ENCODE measurements around the gene PRLR.

Gene PRLR

DNA sequence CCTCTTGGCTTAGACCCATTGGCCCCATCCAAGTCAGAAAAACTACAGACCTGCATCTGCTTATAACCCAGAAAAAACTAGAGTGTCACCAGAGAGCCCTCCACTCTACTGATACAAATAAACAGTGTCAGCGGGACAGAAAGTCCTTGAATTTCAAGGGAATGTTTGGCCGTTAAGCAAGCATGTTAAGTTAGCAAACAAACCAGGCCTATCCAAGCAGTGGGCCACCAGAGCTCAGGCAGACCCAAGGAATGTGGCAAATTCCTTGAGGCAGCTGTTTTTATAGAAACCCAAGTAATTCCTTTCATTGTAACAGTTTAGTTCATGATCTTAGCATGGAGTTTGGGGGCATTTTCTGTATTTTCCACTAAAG is 70.9 kb downstream of the PRLR start:
- TF ChIP-seq ZFX (IDR thresholded peaks at IDR 0.05; ENCODE audit: borderline replicate concordance) = no peak
- TF ChIP-seq, protein P1, sequence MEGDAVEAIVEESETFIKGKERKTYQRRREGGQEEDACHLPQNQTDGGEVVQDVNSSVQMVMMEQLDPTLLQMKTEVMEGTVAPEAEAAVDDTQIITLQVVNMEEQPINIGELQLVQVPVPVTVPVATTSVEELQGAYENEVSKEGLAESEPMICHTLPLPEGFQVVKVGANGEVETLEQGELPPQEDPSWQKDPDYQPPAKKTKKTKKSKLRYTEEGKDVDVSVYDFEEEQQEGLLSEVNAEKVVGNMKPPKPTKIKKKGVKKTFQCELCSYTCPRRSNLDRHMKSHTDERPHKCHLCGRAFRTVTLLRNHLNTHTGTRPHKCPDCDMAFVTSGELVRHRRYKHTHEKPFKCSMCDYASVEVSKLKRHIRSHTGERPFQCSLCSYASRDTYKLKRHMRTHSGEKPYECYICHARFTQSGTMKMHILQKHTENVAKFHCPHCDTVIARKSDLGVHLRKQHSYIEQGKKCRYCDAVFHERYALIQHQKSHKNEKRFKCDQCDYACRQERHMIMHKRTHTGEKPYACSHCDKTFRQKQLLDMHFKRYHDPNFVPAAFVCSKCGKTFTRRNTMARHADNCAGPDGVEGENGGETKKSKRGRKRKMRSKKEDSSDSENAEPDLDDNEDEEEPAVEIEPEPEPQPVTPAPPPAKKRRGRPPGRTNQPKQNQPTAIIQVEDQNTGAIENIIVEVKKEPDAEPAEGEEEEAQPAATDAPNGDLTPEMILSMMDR (IDR thresholded peaks at IDR 0.05) = no peak
- no peak overlapping the region for H3K27ac ChIP-seq

DNA sequence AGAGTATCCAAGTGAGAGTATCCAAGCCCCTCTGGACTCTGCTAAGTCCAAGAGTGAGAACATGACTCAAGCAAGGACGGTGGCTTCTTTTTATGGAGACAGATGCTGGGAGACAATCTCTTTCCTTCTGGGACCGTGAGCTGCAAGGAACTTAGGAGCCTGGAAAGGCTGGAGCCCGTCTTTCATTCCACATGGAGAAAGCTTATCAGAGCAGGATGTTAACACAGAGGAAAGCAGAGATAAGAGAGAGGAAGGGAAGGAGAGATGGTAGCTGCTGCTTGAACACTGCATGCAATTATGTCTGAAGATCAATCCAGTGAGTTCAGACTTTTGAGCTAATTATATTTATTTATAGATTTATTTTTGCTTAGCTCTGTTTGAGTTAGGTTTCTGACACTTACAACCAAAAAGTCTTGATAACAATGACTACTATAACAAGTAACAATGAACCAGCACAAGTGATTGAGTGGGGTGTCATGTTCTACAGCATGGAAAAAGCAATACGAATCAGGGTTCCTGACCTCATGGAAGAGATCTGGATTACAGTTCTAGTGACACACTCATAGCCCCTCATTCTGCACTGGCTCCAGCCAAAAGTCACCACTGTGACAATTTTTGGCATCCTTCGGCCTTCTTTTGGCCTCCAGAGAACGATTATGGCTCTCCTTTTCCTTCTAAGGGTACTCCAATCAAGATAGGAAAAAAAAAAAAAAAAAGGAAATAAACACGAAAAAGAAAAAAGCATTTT is 71.5 kb downstream of the PRLR start:
- H3K27ac ChIP-seq = no peak overlapping the region
- TF ChIP-seq ZFX (IDR thresholded peaks at IDR 0.05; ENCODE audit: borderline replicate concordance) = no peak
- TF ChIP-seq, protein P1 (IDR thresholded peaks at IDR 0.05) = no peak

- H3K27ac ChIP-seq = no peak overlapping the region
- TF ChIP-seq, protein P1 (IDR thresholded peaks at IDR 0.05) = no peak
Observed at GRCh38 chr5:35158204-35158603, 72.1 kb downstream of the PRLR start.

DNA sequence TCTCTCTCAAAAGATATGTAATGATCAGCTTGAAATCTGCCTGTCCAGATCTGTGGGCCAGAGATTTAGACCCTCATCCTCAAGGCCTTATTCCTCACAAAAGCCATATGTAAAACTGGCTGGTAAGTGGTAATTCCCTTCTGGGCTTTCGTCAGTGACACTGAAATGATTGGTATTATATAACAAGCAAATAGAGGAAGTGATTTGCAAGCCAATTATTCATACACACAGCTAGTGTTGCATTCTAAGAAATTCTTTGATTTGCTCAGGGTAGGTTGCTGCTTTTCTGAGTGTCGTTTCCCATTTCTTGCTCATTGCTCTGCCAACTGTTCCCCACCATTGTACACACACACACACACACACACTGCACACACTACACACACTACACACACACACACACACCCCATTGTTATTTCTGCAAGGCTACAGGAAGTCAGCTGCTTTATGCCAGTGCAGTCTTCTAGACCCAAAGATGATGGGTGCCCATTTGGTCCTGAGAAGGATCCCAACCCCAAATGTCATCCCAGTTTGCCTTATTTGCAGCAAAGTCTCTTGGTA is 76.8 kb downstream of the PRLR start:
- H3K27ac ChIP-seq = no peak overlapping the region
- TF ChIP-seq, protein P1 (IDR thresholded peaks at IDR 0.05) = no peak
- TF ChIP-seq ZFX (IDR thresholded peaks at IDR 0.05; ENCODE audit: borderline replicate concordance) = no peak

GRCh38 chr5:35152733-35153132 is 77.6 kb downstream of the PRLR start:
- TF ChIP-seq ZFX (IDR thresholded peaks at IDR 0.05; ENCODE audit: borderline replicate concordance) = no peak
- TF ChIP-seq, protein P1 (IDR thresholded peaks at IDR 0.05) = no peak

DNA sequence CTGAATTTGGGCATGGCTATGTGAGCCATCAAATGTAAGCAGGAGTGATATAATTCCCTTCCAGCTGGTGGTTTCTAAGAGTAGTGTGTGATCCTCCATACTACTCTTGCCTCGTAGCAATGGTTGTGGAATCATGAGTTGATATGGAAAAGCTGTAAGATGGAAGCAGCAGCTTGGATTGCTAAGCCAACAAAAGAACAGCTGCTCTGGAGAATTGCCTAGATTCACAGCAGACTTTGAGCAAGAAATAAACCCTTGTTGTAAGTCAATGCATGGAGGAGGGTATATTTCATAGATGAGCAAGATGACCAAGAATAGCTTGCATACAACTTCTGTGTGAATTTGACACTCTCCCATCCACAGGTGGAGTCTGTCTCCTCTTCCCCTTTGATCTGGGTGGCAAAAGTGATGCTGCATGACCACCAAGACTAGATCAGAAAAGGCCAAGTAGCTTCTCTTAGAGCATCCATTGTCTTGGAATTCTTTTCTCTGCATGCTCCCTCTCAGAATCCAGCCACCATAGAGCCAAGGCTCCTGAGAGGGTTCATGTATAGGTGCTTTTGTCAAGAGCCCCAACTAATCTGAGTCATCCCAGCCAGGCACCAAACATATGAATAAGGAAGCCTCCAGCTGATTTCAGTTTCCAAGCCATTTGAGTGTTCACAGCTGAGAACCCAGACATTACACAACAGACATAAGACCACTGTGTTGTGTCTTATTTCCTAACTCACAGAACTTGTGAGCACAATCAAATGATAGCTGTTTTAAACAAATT is 79.0 kb downstream of the PRLR start:
- TF ChIP-seq ZFX (IDR thresholded peaks at IDR 0.05; ENCODE audit: borderline replicate concordance) = no peak
- TF ChIP-seq, protein P1 (IDR thresholded peaks at IDR 0.05) = no peak

More at GRCh38 chr5:35152733-35153132, 77.6 kb downstream of the PRLR start:
- H3K27ac ChIP-seq = no peak overlapping the region

DNA sequence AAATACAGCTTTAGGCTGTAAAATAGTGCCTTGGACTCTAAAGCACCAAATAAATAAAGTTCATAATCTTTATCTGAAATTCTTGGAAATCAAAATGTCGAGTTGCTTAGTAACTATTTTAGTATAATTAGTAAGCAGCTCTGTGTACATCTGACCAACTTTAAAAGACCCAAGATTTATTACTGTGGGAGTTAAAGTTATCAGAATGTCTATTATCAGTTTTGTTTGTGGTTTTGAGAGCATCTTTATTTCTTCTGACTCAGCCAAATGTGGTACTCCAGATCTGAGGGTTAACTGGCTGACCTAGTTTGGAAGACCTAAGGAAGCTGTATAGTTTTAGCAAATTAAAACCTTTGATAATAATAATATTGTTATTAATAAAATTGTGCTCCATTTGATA is 81.2 kb downstream of the PRLR start:
- TF ChIP-seq, protein P1 (IDR thresholded peaks at IDR 0.05) = no peak
- no peak for TF ChIP-seq ZFX (IDR thresholded peaks at IDR 0.05; ENCODE audit: borderline replicate concordance)
- H3K27ac ChIP-seq = no peak overlapping the region

More for the DNA sequence above, 79.0 kb downstream of the PRLR start:
- no peak overlapping the region for H3K27ac ChIP-seq

Measured in 22Rv1 (cell line).